ENCODE data around the gene ATXN7L1.

The ATXN7L1 gene

GRCh38 chr7:105877736-105878135, 1.3 kb upstream of the ATXN7L1 start (continued):
- TF ChIP-seq ZNF26 (tag by site-specific recombination; IDR thresholded peaks at IDR 0.05) (no peak), ZBTB7A (tag by site-specific recombination; IDR thresholded peaks at IDR 0.05; ENCODE audit: low read depth) (no peak), ZNF555 (tag by site-specific recombination; conservative IDR thresholded peaks at IDR 0.05) (no peak), ZBTB21 (tag by site-specific recombination; IDR thresholded peaks at IDR 0.05) (no peak), KLF17 (tag by site-specific recombination; IDR thresholded peaks at IDR 0.05) (no peak), ZNF221 (tag by site-specific recombination; IDR thresholded peaks at IDR 0.05; ENCODE audit: borderline replicate concordance) (no peak)

GRCh38 chr7:105876964-105877601, 684 bp upstream of the ATXN7L1 start:
- Histone ChIP-seq H3K4me3 (ENCODE audit: low read depth, low read length) (peak overlapping the region; percentile 48), H3K36me3 (ENCODE audit: control insufficient read depth in 2 of 2, insufficient read depth in 1 of 2, low read length in 2 of 2) (no peaks in the 10 kb centered on the region), H3K9me3 (ENCODE audit: control insufficient read depth, insufficient read depth, low read depth, low read length) (no peaks in the 10 kb centered on the region), H3K4me1 (ENCODE audit: control insufficient read depth, insufficient read depth, low read length) (peaks cover 5% of the 10 kb centered on the region), H3K27ac (ENCODE audit: extremely low read depth, low read depth, low read length) (peak overlapping the region; percentile 50; the same call in 1 of the 2 replicates)
- ChIA-PET POLR2A (interaction anchor here (0.6 to 0.7 kb wide), 2 partner anchors 10 to 72 kb away, joined by 3 to 4 read pairs; no protein-coding TSS in a partner anchor), CTCF (interaction anchor here (0.5 to 4.2 kb wide), 17 partner anchors 9 to 858 kb away, joined by 3 to 19 read pairs (median 4); no protein-coding TSS in a partner anchor)
- TF ChIP-seq ZNF514 (tag by site-specific recombination; IDR thresholded peaks at IDR 0.05) (no peak), INSM2 (tag by site-specific recombination; IDR thresholded peaks at IDR 0.05) (no peak), ZBTB26 (tag by site-specific recombination; optimal IDR thresholded peaks at IDR 0.05) (peak; percentile 76), ZNF394 (tag by site-specific recombination; IDR thresholded peaks at IDR 0.05; ENCODE audit: borderline replicate concordance) (no peak), CTCF (tag by site-specific recombination; IDR thresholded peaks at IDR 0.05) (0 out of 2 replicates have a peak, but pooled peaks have one; percentile 29), KLF9 (tag by site-specific recombination; IDR thresholded peaks at IDR 0.05; ENCODE audit: low read depth) (no peak; the same call in 1 of the 2 replicates), ZIC2 (tag by site-specific recombination; IDR thresholded peaks at IDR 0.05) (peak; percentile 61), ZNF362 (tag by site-specific recombination; IDR thresholded peaks at IDR 0.05) (no peak), ZNF660 (tag by site-specific recombination; IDR thresholded peaks at IDR 0.05) (peak; percentile 17; the same call in 1 of the 2 replicates), ZNF777 (tag by site-specific recombination; IDR thresholded peaks at IDR 0.05; ENCODE audit: borderline replicate concordance) (peak; percentile 90; the same call in 1 of the 2 replicates), TCF7L2 (IDR thresholded peaks at IDR 0.05; ENCODE audit: borderline replicate concordance, low read depth, low read length) (no peak), ZNF791 (tag by site-specific recombination; IDR thresholded peaks at IDR 0.05) (no peak), ZXDB (tag by site-specific recombination; IDR thresholded peaks at IDR 0.05) (peak; percentile 69), ZNF555 (tag by site-specific recombination; conservative IDR thresholded peaks at IDR 0.05) (no peak), ZNF530 (tag by site-specific recombination; IDR thresholded peaks at IDR 0.05; ENCODE audit: low read depth) (no peak), GLIS2 (tag by site-specific recombination; IDR thresholded peaks at IDR 0.05) (peak; percentile 97), ZNF26 (tag by site-specific recombination; IDR thresholded peaks at IDR 0.05) (no peak), GLIS1 (tag by site-specific recombination; IDR thresholded peaks at IDR 0.05) (peak; percentile 47), ELK4 (IDR thresholded peaks at IDR 0.05; ENCODE audit: borderline replicate concordance, low read depth, low read length) (no peak)

All from HEK293 (cell line).